A673 (cell line): ENCODE data around the gene NIM1K.

Experiments used
- EZH2 ChIP-seq: fragments of 200-600 bp; sonication (generic); IDR thresholded peaks from 2 replicates; pipeline ENCODE4 v1.6.1; 2017; ENCODE audit warnings: borderline replicate concordance, low read depth, mild to moderate bottlenecking, mixed read lengths, antibody characterized with exemption, low read length; ENCODE audit not compliant: poor library complexity, severe bottlenecking
- TF ChIP-seq, protein P1 (sequence below): fragments of 300-800, 200-600 bp; sonication (generic); conservative IDR thresholded peaks from 2 replicates; pipeline ENCODE4 v1.5.1; 2017; ENCODE audit warnings: low read depth, mild to moderate bottlenecking, antibody characterized with exemption, low read length, moderate library complexity, mixed read lengths

DNA sequence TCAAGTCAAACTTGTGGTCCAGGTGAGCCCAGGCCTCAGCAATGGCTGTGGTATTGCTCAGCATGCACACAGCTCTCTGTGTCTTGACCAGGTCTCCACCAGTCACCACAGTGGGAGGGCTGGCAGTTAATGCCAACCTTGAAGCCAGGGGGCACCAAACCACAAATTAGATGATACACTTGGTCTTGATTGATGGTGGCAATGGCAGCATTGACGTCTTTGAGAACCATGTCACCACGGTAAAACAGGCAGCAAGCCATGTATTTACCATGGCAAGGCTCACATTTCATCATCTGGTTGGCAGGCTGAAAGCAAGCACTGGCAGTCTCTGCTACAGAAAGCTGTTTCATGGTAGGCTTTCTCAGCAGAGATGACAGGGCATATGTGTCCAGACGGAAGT is 40.0 kb downstream of the NIM1K start:
- TF ChIP-seq, protein P1, sequence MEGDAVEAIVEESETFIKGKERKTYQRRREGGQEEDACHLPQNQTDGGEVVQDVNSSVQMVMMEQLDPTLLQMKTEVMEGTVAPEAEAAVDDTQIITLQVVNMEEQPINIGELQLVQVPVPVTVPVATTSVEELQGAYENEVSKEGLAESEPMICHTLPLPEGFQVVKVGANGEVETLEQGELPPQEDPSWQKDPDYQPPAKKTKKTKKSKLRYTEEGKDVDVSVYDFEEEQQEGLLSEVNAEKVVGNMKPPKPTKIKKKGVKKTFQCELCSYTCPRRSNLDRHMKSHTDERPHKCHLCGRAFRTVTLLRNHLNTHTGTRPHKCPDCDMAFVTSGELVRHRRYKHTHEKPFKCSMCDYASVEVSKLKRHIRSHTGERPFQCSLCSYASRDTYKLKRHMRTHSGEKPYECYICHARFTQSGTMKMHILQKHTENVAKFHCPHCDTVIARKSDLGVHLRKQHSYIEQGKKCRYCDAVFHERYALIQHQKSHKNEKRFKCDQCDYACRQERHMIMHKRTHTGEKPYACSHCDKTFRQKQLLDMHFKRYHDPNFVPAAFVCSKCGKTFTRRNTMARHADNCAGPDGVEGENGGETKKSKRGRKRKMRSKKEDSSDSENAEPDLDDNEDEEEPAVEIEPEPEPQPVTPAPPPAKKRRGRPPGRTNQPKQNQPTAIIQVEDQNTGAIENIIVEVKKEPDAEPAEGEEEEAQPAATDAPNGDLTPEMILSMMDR = peak; percentile 39; the same call in 1 of the 2 replicates
- no peak for TF ChIP-seq EZH2
